ENCODE results near the gene SLC37A2. TPM values are rescaled to one million over a fixed set of nuclear protein-coding genes. Genes with fewer than 3 reads are reported as not detected.

The SLC37A2 gene
- total RNA-seq, 4 donors from 2014 or later, result 3.4 to 8.6 (median 6.6) TPM

- Histone ChIP-seq H3K36me3 (no peaks in the 10 kb centered on the region), H3K4me1 (no peaks in the 10 kb centered on the region), H3K4me3 (no peak overlapping the region), H3K27ac (no peak overlapping the region), H3K27me3 (peaks cover 55% of the 10 kb centered on the region), H3K9me3 (no peaks in the 10 kb centered on the region)
- no peak for ATAC-seq
- TF ChIP-seq POLR2AphosphoS5 (IDR thresholded peaks at IDR 0.05), result no peak
- no peak for TF ChIP-seq POLR2A (IDR thresholded peaks at IDR 0.05)
- no peak for TF ChIP-seq EP300 (IDR thresholded peaks at IDR 0.05)
- no peak for TF ChIP-seq CTCF (IDR thresholded peaks at IDR 0.05)
- WGBS, 2 donors (ENCODE audit: low coverage in 1 of 2), result 75 to 93% methylated on average over 2 to 3 of the region's 8 CpGs
Observed at GRCh38 chr11:125084761-125085231, 21.7 kb downstream of the SLC37A2 start.

GRCh38 chr11:125085301-125086081 lies 22.4 kb downstream of the SLC37A2 start:
- Histone ChIP-seq H3K36me3 (no peaks in the 10 kb centered on the region), H3K27me3 (peaks cover 48% of the 10 kb centered on the region), H3K4me1 (no peaks in the 10 kb centered on the region), H3K27ac (no peak overlapping the region), H3K4me3 (no peak overlapping the region), H3K9me3 (no peaks in the 10 kb centered on the region)
- no peak for ATAC-seq
- WGBS, 2 donors (ENCODE audit: low coverage in 1 of 2), result 67 to 71% methylated on average over 3 to 6 of the region's 20 CpGs
- TF ChIP-seq POLR2A (IDR thresholded peaks at IDR 0.05) (no peak), POLR2AphosphoS5 (IDR thresholded peaks at IDR 0.05) (no peak), EP300 (IDR thresholded peaks at IDR 0.05) (no peak), CTCF (IDR thresholded peaks at IDR 0.05) (no peak)

- WGBS, 2 donors (ENCODE audit: low coverage in 1 of 2), result 64 to 75% methylated on average over 4 of the region's 14 CpGs
- Histone ChIP-seq H3K4me3 (no peak overlapping the region), H3K27me3 (peaks cover 36% of the 10 kb centered on the region), H3K36me3 (no peaks in the 10 kb centered on the region), H3K4me1 (peaks cover 0 to 6% (median 0%) of the 10 kb centered on the region in 3 donors), H3K9me3 (no peaks in the 10 kb centered on the region), H3K27ac (no peak overlapping the region)
- TF ChIP-seq POLR2A (IDR thresholded peaks at IDR 0.05) (no peak), EP300 (IDR thresholded peaks at IDR 0.05) (no peak), POLR2AphosphoS5 (IDR thresholded peaks at IDR 0.05) (no peak), CTCF (IDR thresholded peaks at IDR 0.05) (no peak)
- no peak for ATAC-seq
Observed at GRCh38 chr11:125086633-125087296, 23.7 kb downstream of the SLC37A2 start.

DNA sequence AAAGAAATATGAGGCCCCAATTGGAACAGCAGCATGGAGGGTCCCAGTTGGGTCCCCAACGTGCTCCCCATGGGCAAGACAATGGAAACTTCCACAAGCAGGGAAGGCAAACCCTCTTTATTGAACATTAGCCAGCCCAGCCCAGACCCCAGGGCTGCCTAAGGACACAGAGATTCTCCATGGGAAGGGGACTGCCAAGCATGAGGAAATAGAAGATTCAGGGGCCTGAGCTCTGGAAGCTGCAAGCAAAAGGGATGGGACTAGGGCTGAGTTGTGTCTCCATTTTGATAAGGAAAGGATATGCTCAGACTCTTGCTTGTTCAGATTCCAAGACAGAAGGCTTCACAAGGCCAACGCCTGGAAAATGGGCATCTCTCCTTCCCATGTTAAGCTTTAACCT lies 25.0 kb downstream of the SLC37A2 start:
- ATAC-seq, result no peak
- peaks cover 0 to 7% of the 10 kb centered on the region in 2 donors for H3K36me3 ChIP-seq
- H3K4me3 ChIP-seq, result no peak overlapping the region
- peaks cover 22% of the 10 kb centered on the region for H3K27me3 ChIP-seq
- 50% methylated on average over 1 of the region's 2 CpGs; no CpG with 5 or more reads in 1 of the 2 donors for WGBS, 2 donors (ENCODE audit: low coverage in 1 of 2)
- TF ChIP-seq POLR2AphosphoS5 (IDR thresholded peaks at IDR 0.05), result no peak
- no peak for TF ChIP-seq CTCF (IDR thresholded peaks at IDR 0.05)
- no peak for TF ChIP-seq EP300 (IDR thresholded peaks at IDR 0.05)
- TF ChIP-seq POLR2A (IDR thresholded peaks at IDR 0.05), result no peak
- H3K4me1 ChIP-seq, result peaks cover 0 to 6% (median 0%) of the 10 kb centered on the region in 3 donors
- no peaks in the 10 kb centered on the region for H3K9me3 ChIP-seq
- no peak overlapping the region for H3K27ac ChIP-seq

Data from gastroesophageal sphincter (tissue), 4 donors.